ENCODE measurements around the gene MLF2. TPM values are rescaled to one million over a fixed set of nuclear protein-coding genes. Genes with fewer than 3 reads are reported as not detected.

The MLF2 gene
- total RNA-seq, 1 donor from 2014 or later = 186 TPM

GRCh38 chr12:6698352-6699046 is 54.4 kb downstream of the MLF2 start:
- no peak for DNase-seq (ENCODE audit: extremely low read depth, low read depth, low spot score)

Other genes starting within 250 kb of the MLF2 start
- gene GAPDH, start 218.6 kb downstream of the MLF2 start, total RNA-seq = 4,807 and 5,799 TPM in 2 replicates
- gene IFFO1, start 197.1 kb downstream of the MLF2 start, total RNA-seq = 26.7 and 30.5 TPM in 2 replicates
- gene NOP2, start 184.8 kb downstream of the MLF2 start, total RNA-seq = 29.7 and 46.9 TPM in 2 replicates
- gene CHD4, start 145.8 kb downstream of the MLF2 start, total RNA-seq = 183 and 211 TPM in 2 replicates
- 0.58 TPM in 1 of 2 replicates, not detected in the other for gene LPAR5, start 117.2 kb downstream of the MLF2 start, total RNA-seq
- 0.58 TPM in 1 of 2 replicates, not detected in the other for gene ACRBP, start 105.7 kb downstream of the MLF2 start, total RNA-seq
- 49.7 and 55.1 TPM in 2 replicates for gene ING4, start 90.0 kb downstream of the MLF2 start, total RNA-seq
- gene ZNF384, start 63.8 kb downstream of the MLF2 start, total RNA-seq = 20.1 and 30.3 TPM in 2 replicates
- not detected in 2 replicates for gene PIANP, start 52.3 kb downstream of the MLF2 start, total RNA-seq
- 58.8 and 72.9 TPM in 2 replicates for gene COPS7A, start 29.1 kb downstream of the MLF2 start, total RNA-seq
- gene PTMS, start 13.2 kb upstream of the MLF2 start, total RNA-seq = 240 and 281 TPM in 2 replicates
- not detected in 2 replicates for gene LAG3, start 19.4 kb upstream of the MLF2 start, total RNA-seq
- gene CD4, start 36.4 kb upstream of the MLF2 start, total RNA-seq = not detected in 2 replicates
- 2.0 and 3.7 TPM in 2 replicates for gene GPR162, start 68.7 kb upstream of the MLF2 start, total RNA-seq
- 53.8 and 87.9 TPM in 2 replicates for gene P3H3, start 75.3 kb upstream of the MLF2 start, total RNA-seq
- gene GNB3, start 87.8 kb upstream of the MLF2 start, total RNA-seq = 0.39 and 2.3 TPM in 2 replicates
- gene CDCA3, start 98.1 kb upstream of the MLF2 start, total RNA-seq = 6.0 and 14.6 TPM in 2 replicates
- 74.8 and 77.1 TPM in 2 replicates for gene USP5, start 99.0 kb upstream of the MLF2 start, total RNA-seq
- gene TPI1, start 114.4 kb upstream of the MLF2 start, total RNA-seq = 542 and 832 TPM in 2 replicates
- 5.3 and 5.5 TPM in 2 replicates for gene SPSB2, start 120.2 kb upstream of the MLF2 start, total RNA-seq
- 6.3 and 9.6 TPM in 2 replicates for gene LRRC23, start 151.7 kb upstream of the MLF2 start, total RNA-seq
- 18.1 and 18.4 TPM in 2 replicates for gene ENO2, start 161.4 kb upstream of the MLF2 start, total RNA-seq
- 33.6 and 64.6 TPM in 2 replicates for gene ATN1, start 174.8 kb upstream of the MLF2 start, total RNA-seq
- not detected in 2 replicates for gene RNU7-1, start 190.7 kb upstream of the MLF2 start, total RNA-seq
- 180 and 194 TPM in 2 replicates for gene C12orf57, start 190.9 kb upstream of the MLF2 start, total RNA-seq
- gene PTPN6, start 198.2 kb upstream of the MLF2 start, total RNA-seq = 0.29 and 8.5 TPM in 2 replicates
- gene PHB2, start 217.5 kb upstream of the MLF2 start, total RNA-seq = 240 and 281 TPM in 2 replicates
- gene EMG1, start 217.8 kb upstream of the MLF2 start, total RNA-seq = 24.3 and 25.3 TPM in 2 replicates

Data from glomerular endothelial cell (primary cell).